Peyer's patch (tissue), 4 donors: ENCODE measurements around the gene SERPINE2.

ENCODE experiments used
- POLR2A ChIP-seq, 2 donors: fragments of 450-650 bp; IDR thresholded peaks; one replicate each; pipeline ENCODE4 v1.5.1; 2017; ENCODE audit warnings: antibody characterized with exemption in 2 of 2, mild to moderate bottlenecking in 2 of 2, moderate library complexity in 2 of 2
- TF ChIP-seq, protein P1 (sequence below), 6 experiments: fragments of 450-650 bp in 4 of 6; fragments of 200-600 bp in 2 of 6; sonication (generic) in 1 of 6; IDR thresholded peaks; one replicate each; pipeline ENCODE4 v1.5.1; 2017 to 2019; ENCODE audit warnings: antibody characterized with exemption in 6 of 6, mild to moderate bottlenecking in 3 of 6, moderate library complexity in 1 of 6

DNA sequence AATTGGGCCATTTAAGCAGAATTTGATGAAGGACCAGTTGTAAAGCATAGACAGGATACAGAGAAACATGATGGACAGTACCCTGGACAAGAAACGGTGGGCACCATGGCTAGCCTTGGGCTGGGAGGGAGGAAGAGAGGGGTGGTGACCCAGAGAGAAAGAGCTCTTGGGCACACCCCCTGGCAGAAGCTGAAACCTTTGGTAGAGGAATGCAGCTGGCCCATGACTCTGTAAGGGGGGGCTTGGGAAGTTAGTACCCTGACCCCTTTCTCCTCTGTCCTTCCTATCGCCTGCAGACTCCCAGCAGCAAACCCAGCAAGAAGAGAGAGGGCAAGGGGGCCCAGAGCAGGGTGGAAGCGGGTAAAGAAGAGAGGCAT lies 49.2 kb downstream of the SERPINE2 start:
- TF ChIP-seq, protein P1, sequence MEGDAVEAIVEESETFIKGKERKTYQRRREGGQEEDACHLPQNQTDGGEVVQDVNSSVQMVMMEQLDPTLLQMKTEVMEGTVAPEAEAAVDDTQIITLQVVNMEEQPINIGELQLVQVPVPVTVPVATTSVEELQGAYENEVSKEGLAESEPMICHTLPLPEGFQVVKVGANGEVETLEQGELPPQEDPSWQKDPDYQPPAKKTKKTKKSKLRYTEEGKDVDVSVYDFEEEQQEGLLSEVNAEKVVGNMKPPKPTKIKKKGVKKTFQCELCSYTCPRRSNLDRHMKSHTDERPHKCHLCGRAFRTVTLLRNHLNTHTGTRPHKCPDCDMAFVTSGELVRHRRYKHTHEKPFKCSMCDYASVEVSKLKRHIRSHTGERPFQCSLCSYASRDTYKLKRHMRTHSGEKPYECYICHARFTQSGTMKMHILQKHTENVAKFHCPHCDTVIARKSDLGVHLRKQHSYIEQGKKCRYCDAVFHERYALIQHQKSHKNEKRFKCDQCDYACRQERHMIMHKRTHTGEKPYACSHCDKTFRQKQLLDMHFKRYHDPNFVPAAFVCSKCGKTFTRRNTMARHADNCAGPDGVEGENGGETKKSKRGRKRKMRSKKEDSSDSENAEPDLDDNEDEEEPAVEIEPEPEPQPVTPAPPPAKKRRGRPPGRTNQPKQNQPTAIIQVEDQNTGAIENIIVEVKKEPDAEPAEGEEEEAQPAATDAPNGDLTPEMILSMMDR (IDR thresholded peaks at IDR 0.05) = no peak
- TF ChIP-seq POLR2A (IDR thresholded peaks at IDR 0.05) = no peak
